Measurements from ENCODE around the gene ACSF2.
"Not testable (repeated sequence)": the region's sequence is repeated elsewhere in the genome, so short reads cannot be mapped to it uniquely, and the experiment has no call there.

The ACSF2 gene

DNA sequence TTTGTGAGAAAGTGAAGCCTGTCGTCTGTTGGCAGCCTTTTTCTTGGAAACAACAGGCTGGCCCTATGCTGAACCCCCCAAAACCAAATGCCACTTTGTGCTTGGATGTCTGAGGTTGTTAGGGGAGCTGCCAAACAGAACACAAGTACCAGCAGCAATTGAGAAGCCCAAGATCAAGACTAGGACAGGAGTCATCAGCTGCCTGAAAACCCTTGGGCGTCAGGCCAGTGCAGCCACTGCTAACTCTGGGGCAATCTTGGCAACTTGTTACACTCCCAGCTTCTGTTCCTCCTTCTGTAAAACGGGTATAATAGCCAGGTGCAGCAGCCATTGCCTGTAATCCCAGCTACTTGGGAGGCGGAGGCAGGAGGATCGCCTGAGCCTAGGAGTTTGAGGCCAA, 19.4 kb upstream of the ACSF2 start:
- H3K27ac ChIP-seq: no peak overlapping the region
- ChIA-PET POLR2A (ENCODE audit: low non-redundant PET) (interaction anchor here (0.9 kb wide), 1 partner anchor 9 kb away, joined by 3 read pairs; the partner anchor contains the start of gene LRRC59), CTCF (interaction anchor here (2.2 kb wide), 1 partner anchor 9 kb away, joined by 13 read pairs; the partner anchor contains the start of gene LRRC59)
- TF ChIP-seq, protein P1, sequence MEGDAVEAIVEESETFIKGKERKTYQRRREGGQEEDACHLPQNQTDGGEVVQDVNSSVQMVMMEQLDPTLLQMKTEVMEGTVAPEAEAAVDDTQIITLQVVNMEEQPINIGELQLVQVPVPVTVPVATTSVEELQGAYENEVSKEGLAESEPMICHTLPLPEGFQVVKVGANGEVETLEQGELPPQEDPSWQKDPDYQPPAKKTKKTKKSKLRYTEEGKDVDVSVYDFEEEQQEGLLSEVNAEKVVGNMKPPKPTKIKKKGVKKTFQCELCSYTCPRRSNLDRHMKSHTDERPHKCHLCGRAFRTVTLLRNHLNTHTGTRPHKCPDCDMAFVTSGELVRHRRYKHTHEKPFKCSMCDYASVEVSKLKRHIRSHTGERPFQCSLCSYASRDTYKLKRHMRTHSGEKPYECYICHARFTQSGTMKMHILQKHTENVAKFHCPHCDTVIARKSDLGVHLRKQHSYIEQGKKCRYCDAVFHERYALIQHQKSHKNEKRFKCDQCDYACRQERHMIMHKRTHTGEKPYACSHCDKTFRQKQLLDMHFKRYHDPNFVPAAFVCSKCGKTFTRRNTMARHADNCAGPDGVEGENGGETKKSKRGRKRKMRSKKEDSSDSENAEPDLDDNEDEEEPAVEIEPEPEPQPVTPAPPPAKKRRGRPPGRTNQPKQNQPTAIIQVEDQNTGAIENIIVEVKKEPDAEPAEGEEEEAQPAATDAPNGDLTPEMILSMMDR (conservative IDR thresholded peaks at IDR 0.05; ENCODE audit: low read depth): no peak
- no peak for DNase-seq (ENCODE audit: low spot score)

DNA sequence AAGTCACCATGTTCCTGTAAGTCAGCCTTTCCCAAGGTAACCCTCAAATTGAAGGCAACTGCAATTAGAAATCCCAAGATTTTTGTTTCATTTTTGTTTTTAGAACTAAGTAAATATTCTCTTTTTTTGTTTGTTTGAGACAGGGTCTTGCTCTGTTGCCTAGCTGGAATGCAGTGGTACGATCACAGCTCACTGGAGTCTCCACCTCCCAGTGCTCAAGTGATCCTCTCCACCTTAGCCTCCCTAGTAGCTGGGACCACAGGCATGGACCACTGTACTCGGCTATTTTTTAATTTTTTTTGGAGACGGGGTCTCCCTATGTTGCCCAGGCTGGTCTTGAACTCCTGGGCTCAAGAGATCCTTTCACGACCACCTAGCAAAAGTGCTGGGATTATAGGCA, 18.1 kb upstream of the ACSF2 start:
- DNase-seq (ENCODE audit: low spot score): no peak
- TF ChIP-seq, protein P1 (conservative IDR thresholded peaks at IDR 0.05; ENCODE audit: low read depth): no peak
- ChIA-PET POLR2A (ENCODE audit: low non-redundant PET) (no interaction called here), CTCF (interaction anchor here (2.2 kb wide), 1 partner anchor 10 kb away, joined by 13 read pairs; the partner anchor contains the start of gene LRRC59)
- no peak overlapping the region for H3K27ac ChIP-seq

- ChIA-PET POLR2A (ENCODE audit: low non-redundant PET) (no interaction called here), CTCF (no interaction called here)
- no peak overlapping the region for H3K27ac ChIP-seq
- TF ChIP-seq, protein P1 (conservative IDR thresholded peaks at IDR 0.05; ENCODE audit: low read depth): no peak
- no peak for DNase-seq (ENCODE audit: low spot score)
Observed at GRCh38 chr17:50412188-50412732, 13.8 kb upstream of the ACSF2 start.

GRCh38 chr17:50414808-50415207, 11.2 kb upstream of the ACSF2 start:
- TF ChIP-seq, protein P1 (conservative IDR thresholded peaks at IDR 0.05; ENCODE audit: low read depth): no peak
- DNase-seq (ENCODE audit: low spot score): no peak
- no peak overlapping the region for H3K27ac ChIP-seq
- POLR2A ChIA-PET (ENCODE audit: low non-redundant PET): no interaction called here
- CTCF ChIA-PET: no interaction called here

DNA sequence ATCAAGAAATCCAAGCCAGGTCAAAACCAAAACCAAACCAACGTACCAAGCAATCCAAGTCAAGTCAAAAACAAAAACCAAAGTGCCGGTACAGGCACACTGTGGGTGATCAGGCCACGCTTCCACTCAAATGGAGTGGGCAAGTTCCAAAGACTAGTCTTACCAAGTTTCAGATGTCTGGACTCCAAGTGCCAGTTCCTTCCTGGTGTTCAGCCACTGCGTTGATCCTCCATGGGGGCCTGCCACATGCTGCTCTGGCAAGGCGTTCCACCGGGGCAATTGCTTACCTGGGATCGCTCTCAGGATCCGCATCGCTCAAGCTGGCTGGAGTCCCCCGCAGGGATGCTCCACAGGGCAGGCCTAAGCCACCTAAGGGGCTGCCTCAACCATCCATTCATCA, 6.4 kb upstream of the ACSF2 start:
- H3K27ac ChIP-seq, CTCF ChIA-PET: not testable (repeated sequence)

DNA sequence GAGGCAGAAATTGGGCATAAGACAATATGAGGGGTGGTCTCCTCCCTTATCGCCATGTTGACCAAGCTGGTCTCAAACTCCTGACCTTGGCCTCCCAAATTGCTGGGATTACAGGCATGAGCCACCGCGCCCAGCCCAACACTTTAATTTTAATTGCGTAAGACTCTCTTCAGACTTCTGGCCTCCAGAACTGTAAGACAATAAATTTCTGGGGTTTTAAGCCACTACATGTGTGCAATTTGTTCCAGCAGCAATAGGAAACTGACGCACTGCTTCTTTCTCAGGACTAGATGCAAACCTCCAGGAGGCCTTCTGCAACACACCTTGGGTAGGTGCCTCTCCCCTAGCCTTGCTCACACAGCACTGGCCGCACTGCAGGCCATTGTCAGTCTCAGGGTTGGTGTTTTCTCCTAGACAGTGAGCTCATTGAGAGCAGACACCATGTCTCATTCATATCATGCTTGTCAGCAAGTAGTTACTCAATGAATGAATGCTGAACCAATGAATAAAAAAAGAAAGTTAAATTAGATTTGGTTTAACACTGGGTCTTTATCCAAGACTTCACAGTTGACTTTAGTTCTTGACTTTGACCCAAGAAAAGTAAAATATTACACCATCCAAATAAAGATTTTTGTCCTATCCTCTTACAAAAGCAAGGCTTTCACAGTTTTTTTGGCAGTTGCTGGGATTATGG, 5.5 kb upstream of the ACSF2 start:
- CTCF ChIA-PET: interaction anchor here (0.6 kb wide), 1 partner anchor 616 kb away, joined by 3 read pairs; no protein-coding TSS in a partner anchor
- TF ChIP-seq, protein P1 (conservative IDR thresholded peaks at IDR 0.05; ENCODE audit: low read depth): no peak
- no peak overlapping the region for H3K27ac ChIP-seq
- POLR2A ChIA-PET (ENCODE audit: low non-redundant PET): no interaction called here
- no peak for DNase-seq (ENCODE audit: low spot score)

More for the DNA sequence above, 6.4 kb upstream of the ACSF2 start:
- DNase-seq (ENCODE audit: low spot score); POLR2A ChIA-PET (ENCODE audit: low non-redundant PET): not testable (repeated sequence)
